ENCODE data around the gene PCDHA10.
"Not testable (repeated sequence)": the region's sequence is repeated elsewhere in the genome, so short reads cannot be mapped to it uniquely, and the experiment has no call there.

PCDHA10 gene, protein sequence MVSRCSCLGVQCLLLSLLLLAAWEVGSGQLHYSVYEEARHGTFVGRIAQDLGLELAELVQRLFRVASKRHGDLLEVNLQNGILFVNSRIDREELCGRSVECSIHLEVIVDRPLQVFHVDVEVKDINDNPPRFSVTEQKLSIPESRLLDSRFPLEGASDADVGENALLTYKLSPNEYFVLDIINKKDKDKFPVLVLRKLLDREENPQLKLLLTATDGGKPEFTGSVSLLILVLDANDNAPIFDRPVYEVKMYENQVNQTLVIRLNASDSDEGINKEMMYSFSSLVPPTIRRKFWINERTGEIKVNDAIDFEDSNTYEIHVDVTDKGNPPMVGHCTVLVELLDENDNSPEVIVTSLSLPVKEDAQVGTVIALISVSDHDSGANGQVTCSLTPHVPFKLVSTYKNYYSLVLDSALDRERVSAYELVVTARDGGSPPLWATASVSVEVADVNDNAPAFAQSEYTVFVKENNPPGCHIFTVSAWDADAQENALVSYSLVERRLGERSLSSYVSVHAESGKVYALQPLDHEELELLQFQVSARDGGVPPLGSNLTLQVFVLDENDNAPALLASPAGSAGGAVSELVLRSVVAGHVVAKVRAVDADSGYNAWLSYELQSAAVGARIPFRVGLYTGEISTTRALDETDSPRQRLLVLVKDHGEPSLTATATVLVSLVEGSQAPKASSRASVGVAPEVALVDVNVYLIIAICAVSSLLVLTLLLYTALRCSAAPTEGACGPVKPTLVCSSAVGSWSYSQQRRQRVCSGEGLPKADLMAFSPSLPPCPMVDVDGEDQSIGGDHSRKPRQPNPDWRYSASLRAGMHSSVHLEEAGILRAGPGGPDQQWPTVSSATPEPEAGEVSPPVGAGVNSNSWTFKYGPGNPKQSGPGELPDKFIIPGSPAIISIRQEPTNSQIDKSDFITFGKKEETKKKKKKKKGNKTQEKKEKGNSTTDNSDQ

DNA sequence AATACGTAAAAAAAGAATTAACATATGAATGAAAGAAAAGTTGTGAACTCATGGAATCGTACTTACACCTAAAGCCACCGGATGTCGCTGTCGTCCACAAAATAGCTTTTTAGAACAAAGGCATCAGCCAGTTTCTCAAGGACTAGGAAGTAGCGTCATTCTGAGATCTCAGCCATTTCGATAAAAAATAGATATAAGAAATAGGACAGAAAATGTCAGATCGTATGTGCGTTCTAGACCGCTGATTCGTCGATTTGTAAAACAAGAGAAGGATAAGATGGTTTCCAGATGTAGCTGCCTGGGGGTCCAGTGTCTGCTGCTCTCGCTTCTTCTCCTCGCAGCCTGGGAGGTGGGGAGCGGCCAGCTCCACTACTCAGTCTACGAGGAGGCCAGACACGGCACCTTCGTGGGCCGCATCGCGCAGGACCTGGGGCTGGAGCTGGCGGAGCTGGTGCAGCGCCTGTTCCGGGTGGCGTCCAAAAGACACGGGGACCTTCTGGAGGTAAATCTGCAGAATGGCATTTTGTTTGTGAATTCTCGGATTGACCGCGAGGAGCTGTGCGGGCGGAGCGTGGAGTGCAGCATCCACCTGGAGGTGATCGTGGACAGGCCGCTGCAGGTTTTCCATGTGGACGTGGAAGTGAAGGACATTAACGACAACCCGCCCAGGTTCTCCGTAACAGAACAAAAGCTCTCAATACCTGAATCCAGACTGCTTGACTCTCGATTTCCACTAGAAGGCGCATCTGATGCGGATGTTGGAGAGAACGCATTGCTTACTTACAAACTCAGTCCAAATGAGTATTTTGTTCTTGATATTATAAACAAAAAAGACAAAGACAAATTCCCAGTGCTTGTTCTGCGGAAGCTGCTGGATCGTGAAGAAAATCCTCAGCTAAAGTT, at the start of gene PCDHA10:
TSS of gene PCDHA10 (plus strand) at position 126 of the 903 bp plus-strand sequence. CDS start at position 278, 152 bp downstream.
- DNase-seq, result no peak

DNA sequence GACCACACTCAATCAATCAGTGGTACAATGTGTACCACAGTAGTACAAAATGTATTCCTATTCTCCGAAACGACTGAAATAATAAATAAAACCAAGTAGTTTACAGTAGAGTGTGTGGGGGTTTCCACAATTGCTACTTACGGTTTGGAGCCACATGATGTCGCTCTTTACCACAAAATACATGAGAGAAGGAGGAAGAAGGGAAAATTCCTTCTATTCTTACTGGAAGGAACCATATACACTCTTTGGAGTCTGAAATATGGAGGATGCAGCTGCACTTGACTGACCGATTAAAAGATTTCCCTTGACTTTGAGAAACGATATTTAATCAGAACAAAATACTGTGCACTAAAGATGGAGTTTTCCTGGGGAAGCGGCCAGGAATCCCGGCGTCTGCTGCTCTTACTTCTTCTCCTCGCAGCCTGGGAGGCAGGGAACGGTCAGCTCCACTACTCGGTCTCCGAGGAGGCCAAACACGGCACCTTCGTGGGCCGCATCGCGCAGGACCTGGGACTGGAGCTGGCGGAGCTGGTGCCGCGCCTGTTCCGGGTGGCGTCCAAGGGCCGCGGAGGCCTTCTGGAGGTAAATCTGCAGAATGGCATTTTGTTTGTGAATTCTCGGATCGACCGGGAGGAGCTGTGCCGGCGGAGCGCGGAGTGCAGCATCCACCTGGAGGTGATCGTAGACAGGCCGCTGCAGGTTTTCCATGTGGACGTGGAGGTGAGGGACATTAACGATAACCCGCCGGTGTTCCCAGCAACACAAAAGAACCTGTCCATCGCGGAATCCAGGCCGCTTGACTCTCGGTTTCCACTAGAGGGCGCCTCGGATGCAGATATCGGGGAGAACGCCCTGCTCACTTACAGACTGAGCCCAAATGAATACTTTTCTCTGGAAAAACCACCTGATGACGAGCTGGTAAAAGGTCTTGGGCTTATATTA, 48.6 kb upstream of the PCDHA10 start, which contains the start of gene PCDHA4:
TSS of gene PCDHA4 (plus strand) at position 235 of the 942 bp plus-strand sequence.
- no peak for DNase-seq

DNA sequence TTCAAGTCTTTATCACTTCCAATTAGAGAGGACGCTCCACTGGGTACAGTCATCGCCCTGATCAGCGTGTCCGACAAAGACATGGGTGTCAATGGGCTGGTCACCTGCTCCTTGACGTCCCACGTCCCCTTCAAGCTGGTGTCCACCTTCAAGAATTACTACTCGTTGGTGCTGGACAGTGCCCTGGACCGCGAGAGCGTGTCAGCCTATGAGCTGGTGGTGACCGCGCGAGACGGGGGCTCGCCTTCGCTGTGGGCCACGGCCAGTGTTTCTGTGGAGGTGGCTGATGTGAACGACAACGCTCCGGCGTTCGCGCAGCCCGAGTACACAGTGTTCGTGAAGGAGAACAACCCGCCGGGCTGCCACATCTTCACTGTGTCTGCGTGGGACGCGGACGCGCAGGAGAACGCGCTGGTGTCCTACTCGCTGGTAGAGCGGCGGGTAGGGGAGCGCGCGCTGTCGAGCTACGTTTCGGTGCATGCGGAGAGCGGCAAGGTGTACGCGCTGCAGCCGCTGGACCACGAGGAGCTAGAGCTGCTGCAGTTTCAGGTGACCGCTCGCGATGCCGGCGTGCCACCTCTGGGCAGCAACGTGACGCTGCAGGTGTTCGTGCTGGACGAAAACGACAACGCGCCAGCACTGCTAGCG, 47.3 kb upstream of the PCDHA10 start:
- DNase-seq, result not testable (repeated sequence)

DNA sequence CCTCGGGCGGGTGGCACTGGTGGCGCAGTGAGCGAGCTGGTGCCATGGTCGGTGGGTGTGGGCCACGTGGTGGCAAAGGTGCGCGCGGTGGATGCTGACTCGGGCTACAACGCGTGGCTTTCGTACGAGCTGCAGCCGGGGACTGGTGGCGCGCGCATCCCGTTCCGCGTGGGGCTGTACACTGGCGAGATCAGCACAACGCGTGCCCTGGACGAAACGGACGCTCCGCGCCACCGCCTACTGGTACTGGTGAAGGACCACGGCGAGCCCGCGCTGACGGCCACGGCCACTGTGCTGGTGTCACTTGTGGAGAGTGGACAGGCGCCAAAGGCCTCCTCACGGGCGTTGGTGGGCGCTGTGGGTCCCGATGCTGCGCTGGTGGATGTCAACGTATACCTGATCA, 46.8 kb upstream of the PCDHA10 start:
- DNase-seq, result no peak

DNA sequence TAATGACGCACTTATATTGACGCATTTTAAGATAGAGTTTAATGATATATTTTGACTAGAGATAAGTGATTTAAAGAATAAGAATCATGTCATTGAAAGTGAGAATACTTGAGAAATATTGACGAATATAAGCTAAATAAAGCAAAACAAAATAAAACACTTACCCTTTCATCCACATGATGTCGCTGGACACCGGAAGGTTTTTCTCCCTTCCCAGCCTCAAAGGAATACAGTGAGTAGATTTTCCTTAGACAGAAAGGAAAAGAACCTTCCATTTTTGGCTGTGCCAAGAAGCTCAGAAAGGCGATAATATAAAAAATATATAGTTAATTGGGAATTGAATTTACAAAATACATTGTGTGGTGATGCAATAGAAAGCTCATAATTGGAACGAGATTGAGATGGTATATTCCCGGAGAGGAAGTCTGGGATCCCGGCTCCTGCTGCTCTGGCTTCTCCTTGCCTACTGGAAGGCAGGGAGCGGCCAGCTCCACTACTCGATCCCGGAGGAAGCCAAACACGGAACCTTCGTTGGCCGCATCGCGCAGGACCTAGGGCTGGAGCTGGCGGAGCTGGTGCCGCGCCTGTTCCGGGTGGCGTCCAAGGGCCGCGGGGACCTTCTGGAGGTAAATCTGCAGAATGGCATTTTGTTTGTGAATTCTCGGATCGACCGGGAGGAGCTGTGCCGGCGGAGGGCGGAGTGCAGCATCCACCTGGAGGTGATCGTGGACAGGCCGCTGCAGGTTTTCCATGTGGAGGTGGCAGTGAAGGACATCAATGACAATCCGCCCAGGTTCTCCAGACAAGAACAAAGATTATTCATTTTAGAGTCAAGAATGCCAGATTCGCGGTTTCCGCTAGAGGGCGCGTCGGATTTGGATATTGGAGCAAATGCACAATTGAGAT, 34.1 kb upstream of the PCDHA10 start, which contains the start of gene PCDHA5:
TSS of gene PCDHA5 (plus strand) at position 239 of the 906 bp plus-strand sequence.
- DNase-seq, result no peak

DNA sequence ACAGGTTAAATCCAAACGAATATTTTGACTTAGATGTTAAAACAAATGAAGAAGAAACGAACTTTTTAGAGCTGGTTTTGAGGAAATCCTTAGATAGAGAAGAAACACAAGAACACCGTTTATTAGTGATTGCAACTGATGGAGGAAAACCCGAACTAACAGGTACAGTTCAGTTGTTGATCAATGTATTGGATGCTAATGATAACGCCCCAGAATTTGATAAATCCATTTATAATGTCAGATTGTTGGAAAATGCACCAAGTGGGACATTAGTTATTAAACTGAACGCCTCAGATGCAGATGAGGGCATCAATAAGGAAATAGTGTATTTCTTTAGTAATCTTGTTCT, 33.4 kb upstream of the PCDHA10 start:
- DNase-seq, result no peak

DNA sequence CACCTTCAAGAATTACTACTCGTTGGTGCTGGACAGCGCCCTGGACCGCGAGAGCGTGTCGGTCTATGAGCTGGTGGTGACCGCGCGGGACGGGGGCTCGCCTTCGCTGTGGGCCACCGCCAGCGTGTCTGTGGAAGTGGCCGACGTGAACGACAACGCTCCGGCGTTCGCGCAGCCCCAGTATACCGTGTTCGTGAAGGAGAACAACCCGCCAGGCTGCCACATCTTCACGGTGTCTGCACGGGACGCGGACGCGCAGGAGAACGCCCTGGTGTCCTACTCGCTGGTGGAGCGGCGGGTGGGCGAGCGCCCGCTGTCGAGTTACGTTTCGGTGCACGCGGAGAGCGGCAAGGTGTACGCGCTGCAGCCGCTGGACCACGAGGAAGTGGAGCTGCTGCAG, 32.7 kb upstream of the PCDHA10 start:
- DNase-seq, result not testable (repeated sequence)

DNA sequence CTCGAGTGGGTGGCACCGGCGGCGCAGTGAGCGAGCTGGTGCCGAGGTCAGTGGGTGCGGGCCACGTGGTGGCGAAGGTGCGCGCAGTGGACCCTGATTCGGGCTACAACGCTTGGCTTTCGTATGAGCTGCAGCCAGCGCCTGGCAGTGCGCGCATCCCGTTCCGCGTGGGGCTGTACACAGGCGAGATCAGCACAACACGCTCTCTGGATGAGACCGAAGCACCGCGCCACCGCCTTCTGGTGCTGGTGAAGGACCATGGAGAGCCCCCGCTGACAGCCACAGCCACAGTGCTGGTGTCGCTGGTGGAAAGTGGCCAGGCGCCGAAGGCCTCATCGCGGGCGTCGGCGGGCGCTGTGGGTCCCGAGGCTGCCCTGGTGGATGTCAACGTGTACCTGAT, 32.2 kb upstream of the PCDHA10 start:
- no peak for DNase-seq

DNA sequence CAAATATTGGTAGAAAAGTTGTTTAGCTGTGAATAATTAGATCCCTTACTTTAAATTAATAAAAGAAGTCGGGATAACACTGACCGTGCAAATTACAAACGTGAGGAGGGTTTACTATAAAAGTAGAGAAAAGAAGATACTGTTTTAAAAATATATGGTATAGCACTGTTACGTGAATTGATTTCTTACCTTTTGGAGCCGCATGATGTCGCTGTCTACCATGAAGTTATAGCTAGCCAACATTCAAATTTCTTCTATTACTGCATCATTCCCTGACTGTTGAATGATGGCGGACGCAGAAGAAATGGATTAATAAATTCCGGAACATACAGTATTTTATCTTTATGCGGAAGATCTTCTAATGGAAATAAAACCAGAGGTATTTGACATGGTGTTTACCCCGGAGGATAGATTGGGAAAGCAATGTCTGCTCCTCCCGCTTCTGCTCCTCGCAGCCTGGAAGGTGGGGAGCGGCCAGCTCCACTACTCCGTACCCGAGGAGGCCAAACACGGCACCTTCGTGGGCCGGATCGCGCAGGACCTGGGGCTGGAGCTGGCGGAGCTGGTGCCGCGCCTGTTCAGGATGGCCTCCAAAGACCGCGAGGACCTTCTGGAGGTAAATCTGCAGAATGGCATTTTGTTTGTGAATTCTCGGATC, 27.9 kb upstream of the PCDHA10 start, which contains the start of gene PCDHA6:
TSS of gene PCDHA6 (plus strand) at position 257 of the 658 bp plus-strand sequence. CDS start at position 389, 132 bp downstream.
- no peak for DNase-seq

DNA sequence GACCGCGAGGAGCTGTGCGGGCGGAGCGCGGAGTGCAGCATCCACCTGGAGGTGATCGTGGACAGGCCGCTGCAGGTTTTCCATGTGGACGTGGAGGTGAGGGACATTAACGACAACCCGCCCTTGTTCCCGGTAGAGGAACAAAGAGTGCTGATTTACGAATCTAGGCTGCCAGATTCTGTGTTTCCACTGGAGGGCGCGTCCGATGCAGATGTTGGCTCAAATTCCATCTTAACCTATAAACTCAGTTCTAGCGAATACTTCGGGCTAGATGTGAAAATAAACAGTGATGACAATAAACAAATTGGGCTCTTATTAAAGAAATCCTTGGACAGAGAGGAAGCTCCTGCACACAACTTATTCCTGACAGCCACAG, 27.3 kb upstream of the PCDHA10 start:
- DNase-seq, result no peak

DNA sequence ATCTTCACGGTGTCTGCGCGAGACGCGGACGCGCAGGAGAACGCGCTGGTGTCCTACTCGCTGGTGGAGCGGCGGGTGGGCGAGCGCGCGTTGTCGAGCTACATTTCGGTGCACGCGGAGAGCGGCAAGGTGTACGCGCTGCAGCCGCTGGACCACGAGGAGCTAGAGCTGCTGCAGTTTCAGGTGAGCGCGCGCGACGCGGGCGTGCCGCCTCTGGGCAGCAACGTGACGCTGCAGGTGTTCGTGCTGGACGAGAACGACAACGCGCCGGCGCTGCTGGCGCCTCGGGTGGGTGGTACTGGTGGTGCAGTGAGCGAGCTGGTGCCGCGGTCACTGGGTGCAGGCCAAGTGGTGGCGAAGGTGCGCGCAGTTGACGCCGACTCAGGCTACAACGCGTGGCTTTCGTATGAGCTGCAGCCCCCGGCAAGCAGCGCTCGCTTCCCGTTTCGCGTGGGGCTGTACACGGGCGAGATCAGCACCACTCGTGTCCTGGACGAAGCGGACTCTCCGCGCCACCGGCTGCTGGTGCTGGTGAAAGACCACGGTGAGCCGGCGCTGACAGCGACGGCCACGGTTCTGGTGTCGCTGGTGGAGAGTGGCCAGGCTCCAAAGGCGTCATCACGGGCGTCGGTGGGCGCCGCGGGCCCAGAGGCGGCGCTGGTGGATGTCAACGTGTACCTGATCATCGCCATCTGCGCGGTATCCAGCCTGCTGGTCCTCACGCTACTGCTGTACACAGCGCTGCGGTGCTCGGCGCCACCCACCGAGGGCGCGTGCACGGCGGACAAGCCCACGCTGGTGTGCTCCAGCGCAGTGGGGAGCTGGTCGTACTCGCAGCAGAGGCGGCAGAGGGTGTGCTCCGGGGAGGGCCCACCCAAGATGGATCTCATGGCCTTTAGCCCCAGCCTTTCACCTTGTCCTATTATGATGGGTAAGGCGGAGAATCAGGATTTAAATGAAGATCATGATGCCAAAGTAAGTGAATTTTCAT, 25.9 kb upstream of the PCDHA10 start:
- DNase-seq, result not testable (repeated sequence)

DNA sequence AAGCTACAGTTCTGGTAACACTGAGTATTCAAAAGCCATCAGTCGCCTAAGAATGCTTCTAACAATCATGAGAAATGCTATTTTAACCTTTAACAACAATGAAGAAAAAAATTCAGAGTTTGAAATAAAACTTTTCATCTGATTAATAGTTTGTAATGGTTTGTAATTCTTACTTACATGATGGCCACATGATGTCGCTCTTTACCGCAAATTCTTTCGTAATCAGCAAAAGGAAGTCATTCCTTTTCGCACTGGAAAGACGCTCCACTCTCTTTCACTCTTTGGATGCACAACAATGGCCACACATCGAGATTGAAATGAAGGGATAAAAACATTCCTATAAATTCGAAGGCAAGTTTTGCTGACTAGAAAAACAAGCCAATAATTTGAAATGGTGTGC, 21.7 kb upstream of the PCDHA10 start, which contains the start of gene PCDHA7:
TSS of gene PCDHA7 (plus strand) at position 277 of the 400 bp plus-strand sequence. CDS start at position 392, 115 bp downstream.
- no peak for DNase-seq

DNA sequence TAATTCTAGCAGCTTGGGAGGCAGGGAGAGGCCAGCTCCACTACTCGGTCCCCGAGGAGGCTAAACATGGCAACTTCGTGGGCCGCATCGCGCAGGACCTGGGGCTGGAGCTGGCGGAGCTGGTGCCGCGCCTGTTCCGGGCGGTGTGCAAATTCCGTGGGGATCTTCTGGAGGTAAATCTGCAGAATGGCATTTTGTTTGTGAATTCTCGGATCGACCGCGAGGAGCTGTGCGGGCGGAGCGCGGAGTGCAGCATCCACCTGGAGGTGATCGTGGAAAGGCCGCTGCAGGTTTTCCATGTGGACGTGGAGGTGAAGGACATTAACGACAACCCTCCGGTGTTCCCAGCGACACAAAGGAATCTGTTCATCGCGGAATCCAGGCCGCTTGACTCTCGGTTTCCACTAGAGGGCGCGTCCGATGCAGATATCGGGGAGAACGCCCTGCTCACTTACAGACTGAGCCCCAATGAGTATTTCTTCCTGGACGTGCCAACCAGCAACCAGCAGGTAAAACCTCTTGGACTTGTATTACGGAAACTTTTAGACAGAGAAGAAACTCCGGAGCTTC, 21.2 kb upstream of the PCDHA10 start:
- DNase-seq, result not testable (repeated sequence)

DNA sequence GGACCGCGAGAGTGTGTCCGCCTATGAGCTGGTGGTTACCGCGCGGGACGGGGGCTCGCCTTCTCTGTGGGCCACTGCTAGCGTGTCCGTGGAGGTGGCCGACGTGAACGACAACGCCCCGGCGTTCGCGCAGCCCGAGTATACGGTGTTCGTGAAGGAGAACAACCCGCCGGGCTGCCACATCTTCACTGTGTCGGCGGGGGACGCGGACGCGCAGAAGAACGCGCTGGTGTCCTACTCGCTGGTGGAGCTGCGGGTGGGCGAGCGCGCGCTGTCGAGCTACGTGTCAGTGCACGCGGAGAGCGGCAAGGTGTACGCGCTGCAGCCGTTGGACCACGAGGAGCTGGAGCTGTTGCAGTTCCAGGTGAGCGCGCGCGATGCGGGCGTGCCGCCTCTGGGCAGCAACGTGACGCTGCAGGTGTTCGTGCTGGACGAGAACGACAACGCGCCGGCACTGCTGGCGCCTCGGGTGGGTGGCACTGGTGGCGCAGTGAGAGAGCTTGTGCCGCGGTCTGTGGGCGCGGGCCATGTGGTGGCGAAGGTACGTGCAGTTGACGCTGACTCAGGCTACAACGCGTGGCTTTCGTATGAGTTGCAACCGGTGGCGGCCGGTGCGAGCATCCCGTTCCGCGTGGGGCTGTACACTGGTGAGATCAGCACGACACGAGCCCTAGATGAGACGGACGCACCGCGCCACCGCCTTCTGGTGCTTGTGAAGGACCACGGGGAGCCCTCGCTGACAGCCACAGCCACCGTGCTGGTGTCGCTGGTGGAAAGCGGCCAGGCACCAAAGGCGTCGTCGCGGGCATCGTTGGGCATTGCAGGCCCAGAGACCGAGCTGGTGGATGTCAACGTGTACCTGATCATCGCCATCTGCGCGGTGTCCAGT, 19.8 kb upstream of the PCDHA10 start:
- no peak for DNase-seq

DNA sequence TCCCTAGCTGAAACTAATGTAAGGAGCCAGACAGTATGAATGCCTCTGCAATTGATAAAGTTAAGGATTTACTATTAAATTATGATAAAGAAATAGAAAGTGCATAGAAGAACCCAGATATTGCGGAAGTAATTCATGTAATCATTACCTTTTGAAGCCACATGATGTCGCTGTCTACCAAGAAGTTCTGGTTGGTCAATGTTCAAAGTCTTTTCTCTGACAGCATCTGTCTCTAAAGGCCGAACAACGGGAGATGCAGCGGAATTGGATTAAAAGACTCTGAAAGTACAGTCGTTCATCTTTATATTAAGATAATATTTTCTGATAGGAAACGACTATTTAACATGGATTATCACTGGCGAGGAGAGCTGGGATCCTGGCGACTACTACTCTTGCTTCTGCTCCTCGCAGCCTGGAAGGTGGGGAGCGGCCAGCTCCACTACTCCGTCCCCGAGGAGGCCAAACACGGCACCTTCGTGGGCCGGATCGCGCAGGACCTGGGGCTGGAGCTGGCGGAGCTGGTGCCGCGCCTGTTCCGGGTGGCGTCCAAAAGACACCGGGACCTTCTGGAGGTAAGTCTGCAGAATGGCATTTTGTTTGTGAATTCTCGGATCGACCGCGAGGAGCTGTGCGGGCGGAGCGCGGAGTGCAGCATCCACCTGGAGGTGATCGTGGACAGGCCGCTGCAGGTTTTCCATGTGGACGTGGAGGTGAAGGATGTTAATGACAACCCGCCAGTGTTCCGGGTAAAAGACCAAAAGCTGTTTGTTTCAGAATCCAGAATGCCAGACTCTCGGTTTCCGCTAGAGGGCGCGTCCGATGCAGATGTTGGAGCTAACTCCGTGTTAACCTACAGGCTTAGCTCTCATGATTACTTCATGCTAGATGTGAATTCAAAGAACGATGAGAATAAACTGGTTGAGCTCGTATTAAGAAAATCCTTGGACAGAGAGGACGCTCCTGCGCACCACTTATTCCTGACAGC, 14.4 kb upstream of the PCDHA10 start, which contains the start of gene PCDHA8:
TSS of gene PCDHA8 (plus strand) at position 210 of the 985 bp plus-strand sequence. CDS start at position 345, 135 bp downstream.
- DNase-seq, result no peak
